Amygdala (tissue), 56 donors: ENCODE data around the gene EXOSC2.
"Not testable (repeated sequence)": the region's sequence is repeated elsewhere in the genome, so short reads cannot be mapped to it uniquely, and the experiment has no call there.

Experiments used
- DNase-seq, 56 donors: peaks; one replicate each; lab custom pipeline; 2025; lab: John Stamatoyannopoulos, UW

EXOSC2 gene

DNA sequence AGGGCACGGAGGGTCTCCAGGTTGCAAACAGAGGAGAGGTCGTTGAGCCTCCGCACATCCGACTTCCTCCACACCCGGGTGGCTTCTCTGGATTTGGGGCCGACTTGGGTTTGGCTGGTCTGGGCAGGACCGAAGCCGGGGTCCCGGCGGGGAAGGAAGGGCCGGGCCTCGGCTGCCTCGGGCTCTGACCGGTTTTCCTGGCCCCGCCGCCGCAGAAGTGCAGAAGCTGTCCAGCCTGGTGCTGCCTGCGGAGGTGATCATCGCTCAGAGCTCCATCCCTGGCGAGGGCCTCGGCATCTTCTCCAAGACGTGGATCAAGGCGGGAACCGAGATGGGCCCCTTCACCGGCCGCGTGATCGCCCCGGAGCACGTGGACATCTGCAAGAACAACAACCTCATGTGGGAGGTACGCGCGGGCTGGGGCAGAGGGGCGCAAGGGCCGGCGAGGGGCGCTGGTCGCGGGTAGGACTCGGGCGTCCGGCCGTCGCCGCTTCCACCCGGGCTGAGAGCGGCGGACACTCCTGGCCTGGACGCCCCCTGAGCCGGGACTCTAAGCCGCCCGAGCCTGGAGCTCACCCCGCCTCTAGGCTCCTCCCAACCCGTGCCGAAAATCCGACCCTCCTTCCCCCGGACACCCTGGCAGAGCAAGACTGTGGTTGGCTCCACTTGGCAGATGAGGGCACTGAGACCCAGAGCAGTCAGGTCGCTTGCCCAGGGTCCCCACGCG is 27.0 kb upstream of the EXOSC2 start:
- DNase-seq: no peak

DNA sequence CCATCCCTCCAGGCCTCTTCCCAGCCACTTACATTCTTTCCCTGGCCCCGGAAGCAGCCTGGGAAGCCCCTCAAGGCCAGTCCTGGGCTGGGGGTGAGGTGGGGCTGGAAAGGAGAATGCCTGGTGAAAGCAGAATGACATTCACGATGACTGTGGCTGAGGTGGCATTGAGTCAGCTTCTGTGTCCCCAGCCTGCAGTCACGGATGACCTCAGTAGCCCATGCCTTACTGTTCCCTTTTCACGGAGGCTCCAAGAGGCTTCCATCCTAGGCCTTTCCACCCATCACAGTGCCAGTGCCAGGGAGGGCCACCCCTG is 26.5 kb upstream of the EXOSC2 start:
- DNase-seq: no peak

DNA sequence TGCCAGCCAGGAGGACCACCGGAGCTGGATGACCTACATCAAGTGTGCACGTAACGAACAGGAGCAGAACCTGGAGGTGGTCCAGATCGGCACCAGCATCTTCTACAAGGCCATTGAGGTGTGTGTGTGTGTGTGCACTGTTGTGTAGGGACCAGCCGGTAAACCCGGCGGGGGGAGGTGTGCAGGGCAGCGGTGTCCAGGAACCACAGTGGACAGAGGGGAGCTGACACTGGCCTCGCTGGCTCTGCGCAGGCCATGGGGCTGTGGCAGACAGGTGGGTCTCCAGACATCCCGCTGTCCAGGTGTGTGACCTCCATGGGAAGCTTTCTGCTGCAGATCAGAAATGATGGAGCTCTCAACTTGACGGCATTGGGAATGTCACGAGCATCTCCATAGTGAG is 25.4 kb upstream of the EXOSC2 start:
- no peak for DNase-seq

- DNase-seq: no peak
Measured at GRCh38 chr9:130668659-130669058, 24.9 kb upstream of the EXOSC2 start.

- no peak for DNase-seq
Measured at GRCh38 chr9:130669965-130670364, 23.6 kb upstream of the EXOSC2 start.

DNA sequence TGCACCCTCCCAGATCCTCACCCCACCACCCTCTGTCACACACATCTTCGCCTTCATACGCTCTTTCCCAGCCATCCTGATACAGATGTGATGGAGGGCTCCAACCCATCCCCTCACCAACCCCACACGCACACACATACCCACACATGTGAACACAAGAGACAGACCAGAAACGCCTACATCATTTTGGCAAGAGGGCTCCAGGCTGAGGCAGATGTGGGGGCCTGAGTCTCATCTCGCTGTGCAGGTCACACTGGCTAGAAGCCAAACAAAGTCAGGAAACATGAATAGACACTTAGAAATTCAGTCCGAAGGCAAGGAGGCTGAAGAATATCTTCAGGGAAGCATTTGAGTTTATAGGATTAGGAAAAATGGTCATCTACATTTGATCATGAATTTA is 22.9 kb upstream of the EXOSC2 start:
- no peak for DNase-seq

DNA sequence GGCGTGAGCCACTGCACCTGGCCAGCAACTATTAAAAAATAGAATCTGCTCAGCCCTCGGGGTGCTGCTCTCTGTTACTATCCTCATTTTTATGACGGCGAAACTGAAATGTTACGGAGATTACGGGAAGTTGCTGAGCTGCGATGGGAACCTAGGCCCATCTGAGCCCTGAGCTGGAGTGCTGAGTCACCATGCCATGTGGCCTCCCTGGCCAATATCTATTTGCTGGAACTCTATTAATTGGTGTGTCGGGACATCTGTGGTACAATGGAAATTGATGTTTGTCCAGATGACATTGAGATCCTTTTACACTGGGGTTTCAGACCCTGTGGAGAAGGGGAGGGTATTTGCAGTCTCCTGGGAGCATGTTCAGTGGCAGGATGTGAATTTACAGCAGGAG is 21.1 kb upstream of the EXOSC2 start:
- no peak for DNase-seq

- no peak for DNase-seq
Measured at GRCh38 chr9:130672933-130673615, 20.5 kb upstream of the EXOSC2 start.

GRCh38 chr9:130675396-130675795 is 18.2 kb upstream of the EXOSC2 start:
- DNase-seq: no peak

DNA sequence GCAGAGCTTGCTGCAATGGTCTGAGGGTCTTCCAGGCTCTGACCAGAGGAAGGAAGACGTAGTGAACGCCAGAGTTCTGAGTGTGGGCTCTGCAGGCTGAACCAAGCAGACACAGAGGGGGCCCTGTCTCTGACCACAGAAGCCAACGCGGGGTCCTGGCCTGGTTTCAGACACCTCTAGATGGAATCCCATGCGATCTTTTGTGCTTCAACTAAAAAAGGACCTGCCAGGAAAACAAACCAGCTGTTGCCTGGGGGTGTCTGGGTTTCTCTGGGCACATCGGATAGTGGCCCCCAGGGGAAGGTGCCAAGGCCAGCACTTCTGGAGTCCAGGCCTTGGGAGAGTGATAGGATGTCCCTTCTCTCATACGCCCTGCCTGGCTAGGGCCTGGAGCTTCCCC is 16.3 kb upstream of the EXOSC2 start:
- DNase-seq: no peak

- DNase-seq: peak in 42 of 56 donors; percentile 4 to 74 (median 44)
Measured at GRCh38 chr9:130680836-130681768, 12.5 kb upstream of the EXOSC2 start.

DNA sequence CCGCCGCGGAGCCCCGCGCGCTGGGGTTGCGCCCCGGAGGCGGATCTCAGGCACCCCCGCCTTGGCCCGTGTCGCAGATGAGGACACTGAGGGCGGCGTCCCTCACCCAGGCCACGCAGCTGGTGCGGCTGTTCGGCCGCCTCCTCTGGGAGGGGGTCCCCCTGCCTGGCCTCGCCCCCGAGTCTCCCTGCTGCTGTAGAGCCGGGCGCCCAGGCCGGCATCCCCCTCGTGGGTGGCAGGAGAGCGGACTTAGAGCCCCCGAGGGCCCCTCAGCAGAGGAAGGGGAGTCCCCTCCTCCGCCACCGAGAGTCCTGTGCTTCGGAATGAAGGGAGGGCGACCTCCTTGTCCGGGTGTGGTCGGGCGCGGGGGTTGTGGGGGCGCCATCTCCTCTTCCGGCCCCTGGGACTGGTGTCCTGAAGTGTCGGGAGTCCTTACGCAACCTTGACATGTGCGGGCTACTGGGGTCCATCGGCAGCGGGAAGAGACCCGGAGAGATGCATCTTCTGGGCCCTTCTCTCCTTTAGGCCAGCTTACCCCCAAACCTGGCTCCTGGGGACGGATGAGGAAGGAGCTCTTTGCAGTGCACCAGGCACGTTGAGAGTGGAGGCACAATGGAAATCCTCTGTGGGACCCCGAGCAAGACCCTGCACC is 11.7 kb upstream of the EXOSC2 start:
- DNase-seq: peak in 10 of 56 donors; percentile 22 to 61 (median 36)

DNA sequence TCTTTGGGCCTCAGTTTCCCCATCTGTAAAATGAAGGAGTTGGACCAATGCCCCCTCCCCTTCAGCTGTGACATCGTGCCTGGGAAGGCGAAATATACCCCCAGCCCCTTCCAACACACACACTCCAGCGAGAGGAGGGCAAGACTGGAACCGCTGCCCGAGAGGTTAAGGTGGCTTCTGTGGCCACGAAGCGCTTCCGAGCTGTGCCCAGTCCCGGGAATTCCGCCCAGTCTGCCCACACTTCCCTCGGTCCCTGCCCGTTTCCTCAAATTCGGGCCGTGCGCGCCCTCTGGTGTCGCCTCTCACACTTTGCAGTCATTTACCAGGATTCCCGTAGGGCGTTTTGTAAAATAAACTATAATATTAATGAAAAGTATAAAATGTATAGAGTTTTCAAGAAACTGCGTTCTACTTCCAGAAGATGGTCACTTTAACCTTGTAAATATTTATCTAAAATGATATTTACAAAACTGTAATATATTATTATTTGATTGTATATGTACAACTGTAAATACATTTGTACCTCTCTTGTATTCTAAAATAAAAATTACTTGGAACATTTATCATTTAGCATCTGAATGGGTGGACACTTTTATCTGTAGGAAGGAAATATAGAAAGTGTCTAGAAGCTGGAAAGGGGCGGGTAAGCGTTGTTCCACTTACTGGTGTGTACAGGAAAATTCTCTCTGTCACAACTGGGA is 11.0 kb upstream of the EXOSC2 start:
- peak in 52 of 56 donors; percentile 8 to 87 (median 58) for DNase-seq

GRCh38 chr9:130685104-130685503 is 8.5 kb upstream of the EXOSC2 start:
- no peak for DNase-seq

- not testable (repeated sequence) for DNase-seq
Measured at GRCh38 chr9:130685945-130686344, 7.6 kb upstream of the EXOSC2 start.

DNA sequence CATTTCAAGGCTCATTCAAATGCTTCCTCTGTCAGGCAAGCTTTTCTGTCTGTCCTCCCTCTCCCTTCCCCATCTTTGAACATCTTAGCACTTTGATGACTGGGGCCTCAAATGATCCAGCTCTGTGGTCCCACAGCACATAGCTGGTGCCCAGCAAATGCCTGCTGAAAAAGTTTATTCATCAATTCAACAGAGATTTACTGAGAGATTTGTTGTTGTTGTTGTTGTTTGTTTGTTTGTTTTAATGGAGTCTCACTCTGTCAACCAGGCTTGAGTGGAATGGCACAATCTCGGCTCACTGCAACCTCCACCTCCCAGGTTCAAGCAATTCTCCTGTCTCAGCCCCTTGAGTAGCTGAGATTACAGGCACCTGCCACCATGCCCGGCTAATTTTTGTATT is 6.0 kb upstream of the EXOSC2 start:
- no peak for DNase-seq

GRCh38 chr9:130688072-130688471 is 5.5 kb upstream of the EXOSC2 start:
- DNase-seq: no peak

DNA sequence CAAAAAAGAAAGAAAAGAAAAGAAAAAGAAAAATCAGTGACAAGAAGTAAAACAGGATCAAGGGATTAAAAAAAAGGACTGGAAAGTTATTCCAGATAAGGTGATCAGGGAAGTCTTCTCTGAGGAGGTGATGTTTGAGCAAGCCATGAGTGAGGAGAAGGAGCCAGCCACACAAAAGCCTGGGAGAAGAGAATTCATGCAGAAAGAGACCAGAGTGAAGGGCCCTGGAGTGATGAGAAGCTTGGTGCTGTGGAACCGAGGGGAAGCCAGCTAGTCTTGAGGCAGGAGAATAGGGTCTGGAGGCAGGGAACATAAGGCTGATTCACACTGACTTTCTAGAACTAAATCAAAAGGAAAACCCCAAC is 4.0 kb upstream of the EXOSC2 start:
- no peak for DNase-seq

DNA sequence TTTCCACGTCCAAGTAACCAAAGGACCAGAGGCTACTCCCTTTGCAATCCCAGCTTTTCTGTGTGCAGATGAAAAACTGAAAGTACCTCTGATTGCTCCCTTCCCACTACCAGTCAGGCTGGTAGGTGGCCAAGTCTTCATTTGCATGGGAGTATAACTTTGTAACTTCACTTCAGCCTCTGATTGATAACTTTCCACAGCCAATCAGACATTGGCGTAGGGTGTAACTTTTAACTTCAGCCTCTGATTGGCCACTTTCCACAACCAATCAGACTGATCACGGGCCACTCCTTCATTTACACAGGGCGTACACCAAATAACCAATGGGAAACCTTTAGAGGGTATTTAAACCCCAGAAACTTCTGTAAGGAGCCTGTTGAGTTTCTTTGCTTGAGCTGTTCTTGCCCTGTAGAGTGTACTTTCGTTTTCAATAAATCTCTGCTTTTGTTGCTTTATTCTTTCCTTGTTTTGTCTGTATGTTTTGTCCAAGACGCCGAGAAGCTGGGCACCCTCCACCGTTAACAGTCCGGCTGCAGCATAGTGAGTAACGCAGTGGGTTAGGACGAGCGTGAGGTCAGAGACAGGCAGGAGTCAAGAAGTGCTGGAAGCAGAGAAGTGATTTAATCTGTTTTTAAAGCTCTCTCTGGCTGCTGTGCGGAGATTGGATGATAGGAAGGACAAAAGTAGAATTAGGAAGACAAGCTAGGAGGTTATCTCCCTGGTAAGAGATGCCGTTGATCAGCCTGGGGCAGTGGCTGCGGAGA is 3.5 kb upstream of the EXOSC2 start:
- DNase-seq: peak in 30 of 56 donors; percentile 9 to 70 (median 26)
